H1 (cell line): Measurements from ENCODE around the gene RIMBP2. TPM values are rescaled to one million over a fixed set of nuclear protein-coding genes. Genes with fewer than 3 reads are reported as not detected.

Source experiments
- CREB1 ChIP-seq: IDR thresholded peaks from 2 replicates; pipeline ENCODE4 v1.6.1; 2012; ENCODE audit warnings: inconsistent platforms
- CTBP2 ChIP-seq: IDR thresholded peaks from 2 replicates; pipeline ENCODE4 v1.7.0; 2011; ENCODE audit warnings: borderline replicate concordance, mild to moderate bottlenecking, moderate library complexity, mixed read lengths, low read length; ENCODE audit not compliant: insufficient read depth, insufficient read length
- EP300 ChIP-seq, 2 experiments: IDR thresholded peaks; 1 replicate in 1 of 2; 2 replicates in 1 of 2; pipeline ENCODE4 v1.6.1; 2011 to 2012; ENCODE audit warnings: low read depth in 2 of 2, low read length in 2 of 2, mild to moderate bottlenecking in 2 of 2, borderline replicate concordance in 1 of 2, inconsistent platforms in 1 of 2, moderate library complexity in 1 of 2
- EZH2 ChIP-seq: fragments of 200-600 bp; sonication (generic); IDR thresholded peaks from 2 replicates; pipeline ENCODE4 v1.7.1; 2012; ENCODE audit warnings: low read depth, mild to moderate bottlenecking, moderate library complexity, low read length, inconsistent platforms; ENCODE audit not compliant: severe bottlenecking
- JUND ChIP-seq: IDR thresholded peaks from 2 replicates; pipeline ENCODE4 v1.6.1; 2011; ENCODE audit warnings: mild to moderate bottlenecking, improper control_type of control experiment, low read length
- KDM4A ChIP-seq: IDR thresholded peaks from one replicate; pipeline ENCODE4 v1.7.1; 2012; ENCODE audit warnings: low read depth, mild to moderate bottlenecking, moderate library complexity, low read length, inconsistent platforms; ENCODE audit not compliant: severe bottlenecking
- RXRA ChIP-seq: IDR thresholded peaks from 2 replicates; pipeline ENCODE4 v1.6.1; 2011; ENCODE audit warnings: low read depth, mild to moderate bottlenecking, low read length, moderate library complexity; ENCODE audit not compliant: insufficient read depth
- TAF7 ChIP-seq: optimal IDR thresholded peaks from 2 replicates; pipeline ENCODE3; 2011; ENCODE audit warnings: low read depth, mild to moderate bottlenecking, inconsistent platforms, low read length, moderate library complexity, borderline replicate concordance
- polyA plus RNA-seq, 7 experiments: library from polyadenylated mRNA; depleted of rRNA in 3 of 7; stranded (reverse) in 5 of 7; unstranded in 2 of 7; fragments of >200 nt in 5 of 7; fragments of 200-250 nt in 2 of 7; gene quantifications; 1 replicate in 5 of 7; 2 replicates in 1 of 7; 4 replicates in 1 of 7; pipeline versions ENCODE4 v1.2.1 to v1.2.3, GENCODE V29; 2011 to 2013; ENCODE audit warnings: missing spikeins in 2 of 7, mixed read lengths in 2 of 7
- total RNA-seq: library from RNA; stranded (reverse); fragmentation: NEBNext Ultra II Directional; extraction: Animal tissue kit (Norgen Biotek cat#: 25700); gene quantifications from 2 replicates; pipeline ENCODE4 v1.2.1, GENCODE V29; 2021
- TF ChIP-seq, protein P1 (sequence below): fragments of 300-600 bp; sonication (generic); IDR thresholded peaks from 2 replicates; pipeline ENCODE4 v1.7.1; 2012; ENCODE audit warnings: low read length, moderate library complexity, mild to moderate bottlenecking, inconsistent platforms; ENCODE audit not compliant: insufficient replicate concordance

Gene RIMBP2
- total and polyA plus RNA-seq, 2 of the 8 experiments (the other 6 are each of a cell fraction or from before 2014, with no cell fraction given): 0.18 to 0.65 TPM

DNA sequence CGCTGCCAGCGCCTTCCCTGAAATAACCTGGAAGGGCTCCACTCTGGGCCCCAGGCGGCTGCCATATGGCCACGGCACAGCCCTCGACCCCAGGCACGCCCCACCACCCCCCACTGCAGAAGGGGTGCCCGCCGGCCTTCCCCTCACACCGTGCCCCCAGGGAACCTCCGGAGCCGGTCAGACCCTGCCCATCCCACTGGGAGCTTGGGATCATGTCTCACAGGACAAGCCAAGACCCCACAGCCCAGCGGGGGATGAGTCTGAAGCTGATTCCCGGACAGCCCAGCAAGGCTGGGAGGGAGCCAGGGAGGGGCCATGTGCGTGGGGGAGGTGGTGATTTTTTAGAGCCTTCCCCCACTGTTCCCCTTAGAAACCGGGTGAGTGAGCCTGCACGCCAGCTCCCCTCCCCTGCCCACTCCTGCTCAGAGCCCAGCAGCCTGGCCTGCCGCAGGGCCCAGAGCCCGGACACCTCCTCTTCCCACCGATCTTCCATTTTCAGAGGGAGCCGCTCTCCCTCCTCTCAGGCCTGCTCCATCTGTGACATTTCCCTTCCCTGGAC lies 1.4 kb downstream of the RIMBP2 start (continued):
- TF ChIP-seq, protein P1, sequence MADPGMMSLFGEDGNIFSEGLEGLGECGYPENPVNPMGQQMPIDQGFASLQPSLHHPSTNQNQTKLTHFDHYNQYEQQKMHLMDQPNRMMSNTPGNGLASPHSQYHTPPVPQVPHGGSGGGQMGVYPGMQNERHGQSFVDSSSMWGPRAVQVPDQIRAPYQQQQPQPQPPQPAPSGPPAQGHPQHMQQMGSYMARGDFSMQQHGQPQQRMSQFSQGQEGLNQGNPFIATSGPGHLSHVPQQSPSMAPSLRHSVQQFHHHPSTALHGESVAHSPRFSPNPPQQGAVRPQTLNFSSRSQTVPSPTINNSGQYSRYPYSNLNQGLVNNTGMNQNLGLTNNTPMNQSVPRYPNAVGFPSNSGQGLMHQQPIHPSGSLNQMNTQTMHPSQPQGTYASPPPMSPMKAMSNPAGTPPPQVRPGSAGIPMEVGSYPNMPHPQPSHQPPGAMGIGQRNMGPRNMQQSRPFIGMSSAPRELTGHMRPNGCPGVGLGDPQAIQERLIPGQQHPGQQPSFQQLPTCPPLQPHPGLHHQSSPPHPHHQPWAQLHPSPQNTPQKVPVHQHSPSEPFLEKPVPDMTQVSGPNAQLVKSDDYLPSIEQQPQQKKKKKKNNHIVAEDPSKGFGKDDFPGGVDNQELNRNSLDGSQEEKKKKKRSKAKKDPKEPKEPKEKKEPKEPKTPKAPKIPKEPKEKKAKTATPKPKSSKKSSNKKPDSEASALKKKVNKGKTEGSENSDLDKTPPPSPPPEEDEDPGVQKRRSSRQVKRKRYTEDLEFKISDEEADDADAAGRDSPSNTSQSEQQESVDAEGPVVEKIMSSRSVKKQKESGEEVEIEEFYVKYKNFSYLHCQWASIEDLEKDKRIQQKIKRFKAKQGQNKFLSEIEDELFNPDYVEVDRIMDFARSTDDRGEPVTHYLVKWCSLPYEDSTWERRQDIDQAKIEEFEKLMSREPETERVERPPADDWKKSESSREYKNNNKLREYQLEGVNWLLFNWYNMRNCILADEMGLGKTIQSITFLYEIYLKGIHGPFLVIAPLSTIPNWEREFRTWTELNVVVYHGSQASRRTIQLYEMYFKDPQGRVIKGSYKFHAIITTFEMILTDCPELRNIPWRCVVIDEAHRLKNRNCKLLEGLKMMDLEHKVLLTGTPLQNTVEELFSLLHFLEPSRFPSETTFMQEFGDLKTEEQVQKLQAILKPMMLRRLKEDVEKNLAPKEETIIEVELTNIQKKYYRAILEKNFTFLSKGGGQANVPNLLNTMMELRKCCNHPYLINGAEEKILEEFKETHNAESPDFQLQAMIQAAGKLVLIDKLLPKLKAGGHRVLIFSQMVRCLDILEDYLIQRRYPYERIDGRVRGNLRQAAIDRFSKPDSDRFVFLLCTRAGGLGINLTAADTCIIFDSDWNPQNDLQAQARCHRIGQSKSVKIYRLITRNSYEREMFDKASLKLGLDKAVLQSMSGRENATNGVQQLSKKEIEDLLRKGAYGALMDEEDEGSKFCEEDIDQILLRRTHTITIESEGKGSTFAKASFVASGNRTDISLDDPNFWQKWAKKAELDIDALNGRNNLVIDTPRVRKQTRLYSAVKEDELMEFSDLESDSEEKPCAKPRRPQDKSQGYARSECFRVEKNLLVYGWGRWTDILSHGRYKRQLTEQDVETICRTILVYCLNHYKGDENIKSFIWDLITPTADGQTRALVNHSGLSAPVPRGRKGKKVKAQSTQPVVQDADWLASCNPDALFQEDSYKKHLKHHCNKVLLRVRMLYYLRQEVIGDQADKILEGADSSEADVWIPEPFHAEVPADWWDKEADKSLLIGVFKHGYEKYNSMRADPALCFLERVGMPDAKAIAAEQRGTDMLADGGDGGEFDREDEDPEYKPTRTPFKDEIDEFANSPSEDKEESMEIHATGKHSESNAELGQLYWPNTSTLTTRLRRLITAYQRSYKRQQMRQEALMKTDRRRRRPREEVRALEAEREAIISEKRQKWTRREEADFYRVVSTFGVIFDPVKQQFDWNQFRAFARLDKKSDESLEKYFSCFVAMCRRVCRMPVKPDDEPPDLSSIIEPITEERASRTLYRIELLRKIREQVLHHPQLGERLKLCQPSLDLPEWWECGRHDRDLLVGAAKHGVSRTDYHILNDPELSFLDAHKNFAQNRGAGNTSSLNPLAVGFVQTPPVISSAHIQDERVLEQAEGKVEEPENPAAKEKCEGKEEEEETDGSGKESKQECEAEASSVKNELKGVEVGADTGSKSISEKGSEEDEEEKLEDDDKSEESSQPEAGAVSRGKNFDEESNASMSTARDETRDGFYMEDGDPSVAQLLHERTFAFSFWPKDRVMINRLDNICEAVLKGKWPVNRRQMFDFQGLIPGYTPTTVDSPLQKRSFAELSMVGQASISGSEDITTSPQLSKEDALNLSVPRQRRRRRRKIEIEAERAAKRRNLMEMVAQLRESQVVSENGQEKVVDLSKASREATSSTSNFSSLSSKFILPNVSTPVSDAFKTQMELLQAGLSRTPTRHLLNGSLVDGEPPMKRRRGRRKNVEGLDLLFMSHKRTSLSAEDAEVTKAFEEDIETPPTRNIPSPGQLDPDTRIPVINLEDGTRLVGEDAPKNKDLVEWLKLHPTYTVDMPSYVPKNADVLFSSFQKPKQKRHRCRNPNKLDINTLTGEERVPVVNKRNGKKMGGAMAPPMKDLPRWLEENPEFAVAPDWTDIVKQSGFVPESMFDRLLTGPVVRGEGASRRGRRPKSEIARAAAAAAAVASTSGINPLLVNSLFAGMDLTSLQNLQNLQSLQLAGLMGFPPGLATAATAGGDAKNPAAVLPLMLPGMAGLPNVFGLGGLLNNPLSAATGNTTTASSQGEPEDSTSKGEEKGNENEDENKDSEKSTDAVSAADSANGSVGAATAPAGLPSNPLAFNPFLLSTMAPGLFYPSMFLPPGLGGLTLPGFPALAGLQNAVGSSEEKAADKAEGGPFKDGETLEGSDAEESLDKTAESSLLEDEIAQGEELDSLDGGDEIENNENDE: no peak
- TF ChIP-seq KDM4A: peak; percentile 23
- TF ChIP-seq RXRA: no peak
- no peak for TF ChIP-seq CTBP2
- TF ChIP-seq JUND: no peak
- no peak for TF ChIP-seq EP300 (IDR thresholded peaks at IDR 0.05; ENCODE audit: borderline replicate concordance in 1 of 2, low read depth in 2 of 2, low read length in 2 of 2)
- TF ChIP-seq TAF7: no peak
- peak; percentile 32 for TF ChIP-seq EZH2
- no peak for TF ChIP-seq CREB1
